Middle frontal gyrus (tissue), 1 donor: ENCODE measurements around the gene CDHR3.
"Not testable (repeated sequence)": the region's sequence is repeated elsewhere in the genome, so short reads cannot be mapped to it uniquely, and the experiment has no call there.

ENCODE experiments used
- DNase-seq: peaks from one replicate; pipeline ENCODE4 v3.0.0-alpha.2; 2015; ENCODE audit warnings: low spot score; ENCODE audit errors: extremely low spot score

The CDHR3 gene, protein sequence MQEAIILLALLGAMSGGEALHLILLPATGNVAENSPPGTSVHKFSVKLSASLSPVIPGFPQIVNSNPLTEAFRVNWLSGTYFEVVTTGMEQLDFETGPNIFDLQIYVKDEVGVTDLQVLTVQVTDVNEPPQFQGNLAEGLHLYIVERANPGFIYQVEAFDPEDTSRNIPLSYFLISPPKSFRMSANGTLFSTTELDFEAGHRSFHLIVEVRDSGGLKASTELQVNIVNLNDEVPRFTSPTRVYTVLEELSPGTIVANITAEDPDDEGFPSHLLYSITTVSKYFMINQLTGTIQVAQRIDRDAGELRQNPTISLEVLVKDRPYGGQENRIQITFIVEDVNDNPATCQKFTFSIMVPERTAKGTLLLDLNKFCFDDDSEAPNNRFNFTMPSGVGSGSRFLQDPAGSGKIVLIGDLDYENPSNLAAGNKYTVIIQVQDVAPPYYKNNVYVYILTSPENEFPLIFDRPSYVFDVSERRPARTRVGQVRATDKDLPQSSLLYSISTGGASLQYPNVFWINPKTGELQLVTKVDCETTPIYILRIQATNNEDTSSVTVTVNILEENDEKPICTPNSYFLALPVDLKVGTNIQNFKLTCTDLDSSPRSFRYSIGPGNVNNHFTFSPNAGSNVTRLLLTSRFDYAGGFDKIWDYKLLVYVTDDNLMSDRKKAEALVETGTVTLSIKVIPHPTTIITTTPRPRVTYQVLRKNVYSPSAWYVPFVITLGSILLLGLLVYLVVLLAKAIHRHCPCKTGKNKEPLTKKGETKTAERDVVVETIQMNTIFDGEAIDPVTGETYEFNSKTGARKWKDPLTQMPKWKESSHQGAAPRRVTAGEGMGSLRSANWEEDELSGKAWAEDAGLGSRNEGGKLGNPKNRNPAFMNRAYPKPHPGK

DNA sequence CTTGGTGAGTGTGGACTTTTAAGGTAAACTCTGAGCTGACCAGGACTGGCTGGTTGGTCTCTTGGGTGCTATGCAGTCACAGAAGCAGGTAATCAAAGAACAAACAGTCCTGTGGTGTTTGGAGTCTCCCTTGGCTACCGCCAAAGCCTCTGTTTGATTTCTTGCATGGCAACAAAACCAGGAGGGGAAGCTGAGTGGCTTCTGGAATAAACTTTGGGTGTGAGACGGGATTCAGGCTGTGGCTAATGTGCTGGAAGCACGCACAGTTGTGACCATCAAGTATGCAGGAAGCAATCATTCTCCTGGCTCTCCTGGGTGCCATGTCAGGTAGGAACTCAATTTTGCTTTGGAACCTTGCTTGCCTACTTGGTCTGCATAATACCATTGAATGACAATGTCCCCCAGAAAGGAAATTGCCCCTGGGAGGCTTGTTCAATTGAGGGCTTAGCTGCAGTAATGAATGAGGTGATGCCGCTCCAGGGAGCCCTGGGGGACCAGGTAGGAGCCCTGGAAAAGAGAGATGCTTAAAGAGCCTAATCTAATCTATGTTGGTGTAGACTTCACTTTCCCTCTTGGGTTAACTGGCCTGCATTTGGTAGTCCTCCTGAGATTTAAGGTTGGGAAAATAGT, at the start of gene CDHR3:
Gene CDHR3, plus strand, starts transcription at position 227 of the 630 bp plus-strand sequence. Its CDS starts 55 bp downstream, at position 282.
- DNase-seq, result no peak

DNA sequence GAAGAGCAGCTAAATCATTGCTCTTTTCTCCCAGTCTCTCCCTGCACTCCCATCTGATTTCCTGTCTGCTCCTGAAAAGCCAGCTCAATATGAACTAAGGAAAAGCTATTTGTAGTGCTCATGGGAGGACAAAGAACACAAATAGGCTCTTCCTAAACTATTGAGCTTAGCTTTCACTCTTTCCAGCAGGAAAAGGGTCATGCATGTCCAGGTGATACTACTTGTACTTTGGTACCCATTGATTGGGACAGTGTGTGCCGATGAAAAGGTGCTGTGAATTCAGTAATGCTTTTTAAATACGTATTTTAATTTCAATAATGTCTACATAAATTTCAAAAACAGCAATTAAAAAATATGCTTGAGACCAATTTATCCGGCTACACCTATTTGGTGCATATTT, 49.1 kb upstream of the CDHR3 start:
- DNase-seq, result no peak

GRCh38 chr7:105916603-105917002, 46.5 kb upstream of the CDHR3 start:
- DNase-seq, result no peak

DNA sequence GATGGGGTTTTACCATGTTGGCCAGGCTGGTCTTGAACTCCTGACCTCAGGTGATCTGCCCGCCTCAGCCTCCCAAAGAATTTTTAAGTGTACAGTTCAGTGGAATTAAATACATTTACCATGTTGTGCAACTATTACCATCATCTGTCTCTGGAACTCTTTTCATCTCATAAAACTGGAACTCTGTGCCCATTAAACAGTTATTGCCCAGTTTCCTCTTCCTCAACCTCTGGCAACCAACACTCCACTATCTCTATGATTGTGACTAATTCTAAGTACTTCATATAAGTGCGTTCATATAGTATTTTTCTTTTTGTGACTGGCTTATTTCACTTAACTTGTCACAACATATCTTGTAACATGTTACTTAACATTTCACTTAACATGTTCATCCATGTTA, 45.4 kb upstream of the CDHR3 start:
- no peak for DNase-seq

DNA sequence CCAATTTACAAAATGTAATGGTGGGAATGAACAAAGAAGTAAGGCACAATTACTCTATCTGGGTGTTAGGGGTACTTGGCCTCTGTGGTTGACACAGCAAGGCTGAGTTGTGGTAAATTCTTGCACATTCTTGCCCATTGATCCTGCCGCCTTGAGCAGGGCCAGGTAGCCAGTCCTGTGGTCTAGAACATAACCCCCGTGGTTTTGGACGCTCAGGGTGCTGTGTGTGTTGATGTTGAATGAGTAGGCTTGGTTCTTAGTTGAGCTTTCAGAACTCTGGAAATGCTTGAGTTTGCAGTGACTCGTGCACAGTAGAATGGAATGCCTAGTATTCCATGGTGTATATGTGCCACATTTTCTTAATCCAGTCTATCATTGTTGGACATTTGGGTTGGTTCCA, 42.3 kb upstream of the CDHR3 start:
- DNase-seq, result no peak

GRCh38 chr7:105924945-105925344, 38.1 kb upstream of the CDHR3 start:
- DNase-seq, result no peak

GRCh38 chr7:105926131-105926530, 36.9 kb upstream of the CDHR3 start:
- no peak for DNase-seq

GRCh38 chr7:105931179-105931578, 31.9 kb upstream of the CDHR3 start:
- DNase-seq, result no peak

GRCh38 chr7:105932835-105933477, 30.1 kb upstream of the CDHR3 start:
- DNase-seq, result peak; percentile 56

- DNase-seq, result no peak
Observed at GRCh38 chr7:105934572-105935185, 28.4 kb upstream of the CDHR3 start.

GRCh38 chr7:105935250-105935649, 27.8 kb upstream of the CDHR3 start:
- no peak for DNase-seq

DNA sequence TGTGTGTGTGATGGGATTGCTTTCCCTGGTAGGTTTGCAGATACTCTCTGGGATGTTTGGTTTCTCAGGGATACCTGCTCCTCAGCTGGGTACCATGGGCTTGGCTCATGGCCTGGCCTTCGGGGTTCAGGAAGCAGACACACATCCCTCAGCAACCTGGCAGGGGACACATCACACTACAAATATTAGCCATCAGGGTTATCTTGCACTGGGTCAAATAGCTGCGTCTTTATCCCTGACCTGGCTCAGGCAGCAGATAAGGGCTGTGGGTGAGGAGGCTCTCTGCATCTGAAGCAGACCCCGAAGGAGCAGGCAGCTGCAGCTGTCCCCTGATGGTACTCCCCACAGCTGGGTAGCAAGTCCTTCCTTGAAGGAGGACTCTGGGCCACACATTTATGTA, 25.7 kb upstream of the CDHR3 start:
- DNase-seq, result no peak

- no peak for DNase-seq
Observed at GRCh38 chr7:105940109-105940508, 23.0 kb upstream of the CDHR3 start.

DNA sequence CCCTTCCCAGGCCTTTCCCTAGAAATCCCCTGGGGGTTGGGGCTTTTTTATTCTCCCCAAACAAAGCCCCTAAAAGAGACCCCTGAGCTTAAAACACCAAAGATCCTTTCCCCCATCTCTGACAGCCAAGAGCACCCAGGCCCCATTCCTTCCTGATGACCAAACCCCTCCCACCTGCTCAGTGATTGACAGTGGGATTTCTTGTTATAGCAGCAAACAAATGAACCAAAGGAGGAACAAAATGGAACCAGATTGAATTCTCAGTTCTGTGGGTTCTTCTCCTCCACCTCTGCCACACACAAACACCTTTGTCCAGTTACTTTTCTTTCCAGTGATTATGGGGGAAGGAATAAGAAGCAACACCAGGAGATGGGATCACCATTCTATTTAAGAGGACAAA, 21.5 kb upstream of the CDHR3 start:
- DNase-seq, result no peak

- DNase-seq, result no peak
Observed at GRCh38 chr7:105943486-105943885, 19.6 kb upstream of the CDHR3 start.

GRCh38 chr7:105945848-105946247, 17.2 kb upstream of the CDHR3 start:
- DNase-seq, result no peak

GRCh38 chr7:105951597-105951996, 11.5 kb upstream of the CDHR3 start:
- DNase-seq, result no peak

DNA sequence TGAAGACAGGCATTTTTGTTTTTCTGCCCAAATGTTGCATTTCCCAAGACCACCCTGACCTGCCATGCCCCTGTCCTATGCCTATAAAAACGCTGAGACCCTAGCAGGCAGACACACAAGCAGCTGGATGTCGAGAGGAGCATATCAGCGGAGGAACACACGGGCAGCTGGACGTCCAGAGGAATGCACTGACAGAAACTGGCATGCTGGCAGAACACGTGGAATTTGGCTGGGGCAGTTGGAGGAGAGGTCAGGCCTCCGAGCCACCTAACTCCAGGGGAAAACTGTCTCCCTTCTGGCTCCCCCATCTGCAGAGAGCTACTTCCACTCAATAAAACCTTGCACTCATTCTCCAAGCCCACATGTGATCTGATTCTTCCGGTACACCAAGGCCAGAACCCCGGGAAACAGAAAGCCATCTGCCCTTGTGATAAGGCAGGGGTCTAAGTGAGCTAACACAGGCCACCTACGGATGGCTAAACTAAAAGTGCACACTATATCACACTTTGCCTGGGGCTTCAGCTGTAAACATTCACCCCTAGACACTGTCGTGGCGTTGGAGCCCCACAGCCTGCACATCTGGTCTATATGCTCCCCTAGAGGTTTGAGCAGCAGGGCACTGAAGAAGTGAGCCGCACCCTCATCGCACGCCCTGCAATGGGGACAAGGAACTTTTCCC, 10.0 kb upstream of the CDHR3 start:
- DNase-seq, result no peak

DNA sequence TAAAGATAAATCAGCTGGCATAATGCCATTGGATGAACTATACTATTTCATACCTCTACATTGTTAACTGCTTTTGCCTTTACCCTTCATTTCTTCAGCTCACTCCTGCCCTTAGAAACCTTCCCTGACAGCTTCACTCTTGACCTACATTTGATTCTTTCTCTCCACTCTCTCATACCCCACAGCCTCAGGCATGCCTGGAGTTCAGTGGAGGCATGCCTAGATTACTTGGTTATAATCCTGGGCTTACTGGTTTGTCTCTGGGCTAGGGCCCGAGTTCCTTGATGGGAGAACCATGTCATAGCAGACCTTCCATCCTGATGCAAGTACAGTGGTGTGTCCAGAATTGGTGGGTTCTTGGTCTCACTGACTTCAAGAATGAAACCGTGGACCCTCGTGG, 8.4 kb upstream of the CDHR3 start:
- no peak for DNase-seq

GRCh38 chr7:105955651-105956466, 7.2 kb upstream of the CDHR3 start:
- DNase-seq, result not testable (repeated sequence)
